Activated CD4-positive, CD25-positive, alpha-beta regulatory T cell (primary cell): Measurements from ENCODE around the gene GPI.

Source experiments
- DNase-seq, 4 experiments: peaks; one replicate each; lab custom pipeline; 2025; lab: John Stamatoyannopoulos, UW

The GPI gene

DNA sequence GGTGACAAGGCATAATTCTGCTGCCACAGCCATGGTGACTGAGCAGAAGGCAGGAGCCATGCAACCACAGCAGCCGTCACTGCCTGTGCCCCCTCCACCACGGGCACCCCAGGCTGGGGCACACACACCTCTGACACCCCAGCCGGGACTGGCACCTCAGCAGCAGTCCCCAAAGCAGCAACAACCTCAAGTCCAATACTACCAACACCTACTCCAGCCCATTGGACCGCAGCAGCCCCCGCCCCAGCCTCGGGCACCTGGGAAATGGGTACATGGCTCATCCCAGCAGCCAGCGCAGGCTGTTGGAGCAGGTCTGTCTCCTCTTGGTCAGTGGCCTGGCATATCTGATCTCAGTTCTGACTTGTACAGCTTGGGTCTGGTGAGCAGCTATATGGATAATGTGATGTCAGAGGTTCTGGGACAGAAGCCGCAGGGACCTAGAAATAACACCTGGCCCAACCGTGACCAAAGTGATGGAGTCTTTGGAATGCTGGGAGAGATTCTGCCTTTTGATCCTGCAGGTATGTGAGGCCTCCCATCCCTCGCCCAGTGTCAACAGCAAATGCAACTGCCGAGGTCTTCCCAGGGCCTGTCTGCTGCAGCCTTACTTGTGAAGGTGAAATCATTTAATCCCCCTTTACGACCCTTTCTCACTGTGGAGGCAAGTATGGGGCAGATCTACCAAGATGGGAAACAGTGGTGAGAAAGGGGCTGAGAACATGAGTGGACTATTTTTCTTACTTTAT lies 22.9 kb upstream of the GPI start:
- DNase-seq: no peak

GRCh38 chr19:34343751-34344150 lies 21.2 kb upstream of the GPI start:
- no peak for DNase-seq

- peak; percentile 26 to 51 (median 30) for DNase-seq
These were observed 19.0 kb upstream of the GPI start for GRCh38 chr19:34345947-34346351.

GRCh38 chr19:34347561-34348165 lies 17.3 kb upstream of the GPI start:
- DNase-seq: no peak

DNA sequence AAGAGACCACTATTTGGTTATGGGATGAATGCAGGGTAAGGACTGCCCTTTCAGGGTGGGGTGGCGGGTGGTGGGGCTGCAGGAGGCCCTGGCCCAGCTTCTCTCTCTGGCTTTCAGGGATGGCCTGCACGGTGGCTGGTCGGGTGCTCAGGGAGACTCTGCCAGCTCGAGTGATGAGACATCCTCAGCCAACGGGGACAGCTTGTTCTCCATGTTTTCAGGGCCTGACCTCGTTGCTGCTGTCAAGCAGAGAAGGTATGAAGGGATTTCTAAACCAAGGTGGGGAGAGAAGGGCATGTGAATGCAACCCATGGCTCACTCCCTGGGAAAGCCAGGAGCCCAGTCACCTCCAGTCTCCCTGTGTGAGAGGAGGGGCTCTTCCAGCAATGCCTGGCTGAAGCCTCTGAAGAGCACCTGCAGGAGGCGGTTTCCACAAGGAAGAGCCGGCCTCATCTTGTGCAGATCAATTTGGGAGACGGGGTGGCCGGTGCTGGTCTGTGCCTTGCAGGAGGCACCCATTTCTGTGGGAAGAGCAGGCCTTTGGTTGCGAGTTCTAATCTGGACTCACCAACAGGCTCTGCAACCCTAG lies 16.0 kb upstream of the GPI start:
- no peak for DNase-seq

DNA sequence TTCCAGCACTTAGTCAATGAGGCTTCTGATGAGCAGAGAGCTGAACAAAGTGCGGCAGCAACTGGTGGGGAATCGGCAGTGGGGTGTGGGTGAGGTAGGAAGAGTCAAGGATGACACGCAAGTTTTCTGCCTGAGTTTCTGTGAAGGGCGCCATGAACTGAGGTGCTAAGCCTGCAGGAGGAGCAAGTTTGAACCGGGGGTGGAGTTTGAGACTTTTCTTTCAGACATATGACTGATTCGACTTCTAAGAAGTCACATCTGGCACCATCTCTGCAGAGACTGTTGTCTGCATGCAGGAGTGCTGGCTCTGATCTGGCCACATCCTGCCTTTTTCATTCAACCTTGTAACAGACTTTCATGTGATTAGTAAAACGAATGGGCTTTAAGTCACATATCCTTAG lies 14.8 kb upstream of the GPI start:
- DNase-seq: peak in 3 of 4 experiments; percentile 42 to 51 (median 45)

DNA sequence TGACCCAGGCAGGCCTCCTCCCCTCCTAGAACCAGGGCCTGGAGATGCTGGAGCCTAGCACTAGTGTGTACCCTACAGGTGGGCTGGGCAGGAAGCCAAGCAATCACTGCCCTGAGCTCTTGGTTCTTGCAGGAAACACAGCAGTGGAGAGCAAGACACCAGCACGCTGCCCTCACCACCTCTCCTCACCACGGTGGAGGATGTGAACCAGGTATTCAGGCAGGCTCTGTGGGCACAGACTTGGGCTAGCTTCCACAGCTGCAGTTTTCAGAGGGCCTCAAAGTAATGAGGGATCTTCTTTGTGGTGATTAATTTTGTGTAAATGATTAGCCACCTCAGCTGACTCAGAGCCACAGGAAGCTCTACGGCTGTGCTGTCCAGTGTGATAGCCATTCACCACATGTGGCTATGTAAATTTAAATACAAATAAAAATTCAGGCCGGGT lies 13.6 kb upstream of the GPI start:
- DNase-seq: no peak

DNA sequence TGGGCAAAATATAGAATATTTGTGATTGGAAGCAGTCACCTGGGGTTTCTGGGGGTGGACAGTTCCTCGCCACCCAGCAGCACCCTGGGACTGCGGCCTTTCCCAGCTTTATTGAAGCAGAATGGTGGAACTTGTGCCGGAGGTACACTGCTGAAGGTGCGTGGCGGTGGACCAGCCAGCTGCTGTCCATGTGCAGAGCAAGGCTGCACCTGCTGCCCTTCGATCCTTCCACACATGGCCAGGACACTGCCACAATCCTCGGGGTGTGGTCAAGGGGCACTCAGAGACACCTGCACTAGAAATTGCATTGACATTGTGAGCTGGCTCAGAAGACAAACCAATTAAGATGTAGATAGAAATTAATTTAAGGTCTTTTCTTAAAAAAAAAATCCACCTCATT lies 11.4 kb upstream of the GPI start:
- no peak for DNase-seq

DNA sequence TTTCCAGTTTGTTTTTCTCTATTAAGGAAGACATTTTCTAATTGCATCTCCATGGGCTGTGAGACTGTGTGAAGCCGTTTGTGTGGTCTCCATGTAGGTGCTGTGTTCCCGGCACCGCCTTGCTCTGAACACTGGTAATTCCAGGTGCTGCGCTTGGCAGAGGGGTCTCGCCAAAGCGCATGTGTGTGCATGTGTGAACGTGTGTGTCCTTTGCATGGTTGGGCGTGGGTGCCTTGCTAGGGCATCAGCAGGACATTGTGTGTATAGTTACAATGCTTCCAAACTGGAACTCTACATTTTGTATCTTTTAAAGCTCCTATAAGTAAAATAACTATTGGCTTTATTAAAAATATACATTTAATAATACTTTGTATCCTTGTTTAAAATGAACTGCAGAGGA lies 9.8 kb upstream of the GPI start:
- DNase-seq: no peak

DNA sequence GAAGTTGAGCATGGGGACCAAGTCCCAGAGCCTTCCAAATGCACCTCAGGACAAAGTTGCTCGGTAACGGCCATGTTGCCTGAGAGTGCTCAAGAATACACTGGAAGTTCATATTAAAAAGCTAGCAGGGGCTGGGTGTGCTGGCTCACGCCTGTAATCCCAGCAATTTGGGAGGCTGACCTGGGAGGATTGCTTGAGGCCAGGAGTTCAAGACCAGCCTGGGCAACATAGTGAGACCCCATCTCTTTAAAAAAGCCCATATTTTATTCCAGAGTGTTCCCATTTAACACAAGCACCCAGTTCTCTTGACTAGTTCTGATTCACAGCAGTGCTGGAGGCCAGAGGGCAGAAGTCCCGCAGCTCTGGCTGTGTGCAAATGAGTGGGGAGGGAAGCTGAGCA lies 8.1 kb upstream of the GPI start:
- DNase-seq: no peak

DNA sequence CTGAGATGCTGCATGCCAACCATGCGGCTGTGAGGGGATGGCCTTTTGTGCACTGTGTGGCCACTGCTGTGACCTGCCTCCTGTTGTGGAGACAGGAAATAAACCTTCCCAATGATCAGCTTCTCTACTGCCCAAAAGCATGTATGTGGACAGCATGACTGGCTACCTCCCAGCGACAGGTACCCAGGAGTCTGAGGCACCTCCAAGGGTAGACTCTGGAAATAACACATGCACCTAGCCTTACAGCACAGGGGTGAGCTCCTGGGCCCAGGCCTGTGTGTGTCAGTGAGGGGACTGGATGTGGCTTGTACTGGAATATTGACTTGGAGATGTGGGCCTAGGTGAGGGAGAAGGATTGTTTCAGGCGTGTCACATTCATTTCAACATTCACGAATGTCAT lies 7.6 kb upstream of the GPI start:
- no peak for DNase-seq

GRCh38 chr19:34359140-34359953 lies 5.6 kb upstream of the GPI start:
- peak; percentile 91 to 99 (median 94) for DNase-seq

DNA sequence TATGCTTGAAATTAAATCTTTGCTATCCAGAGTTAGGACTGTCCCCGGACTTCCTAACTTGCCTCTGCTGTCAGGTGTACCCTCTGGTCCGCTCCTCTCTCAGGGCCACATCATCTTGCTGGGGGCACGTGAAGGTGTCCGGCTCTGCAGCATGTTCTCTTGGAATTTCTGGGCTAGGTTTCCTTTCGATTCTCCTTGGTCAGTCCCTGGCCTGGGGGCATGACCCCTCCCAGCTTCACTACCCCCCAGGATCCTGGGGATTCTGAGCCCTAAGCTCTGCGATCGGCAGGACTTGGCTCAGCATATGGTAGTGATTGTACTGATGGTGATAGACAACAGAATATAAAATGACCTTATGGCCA lies 5.1 kb upstream of the GPI start:
- no peak for DNase-seq

DNA sequence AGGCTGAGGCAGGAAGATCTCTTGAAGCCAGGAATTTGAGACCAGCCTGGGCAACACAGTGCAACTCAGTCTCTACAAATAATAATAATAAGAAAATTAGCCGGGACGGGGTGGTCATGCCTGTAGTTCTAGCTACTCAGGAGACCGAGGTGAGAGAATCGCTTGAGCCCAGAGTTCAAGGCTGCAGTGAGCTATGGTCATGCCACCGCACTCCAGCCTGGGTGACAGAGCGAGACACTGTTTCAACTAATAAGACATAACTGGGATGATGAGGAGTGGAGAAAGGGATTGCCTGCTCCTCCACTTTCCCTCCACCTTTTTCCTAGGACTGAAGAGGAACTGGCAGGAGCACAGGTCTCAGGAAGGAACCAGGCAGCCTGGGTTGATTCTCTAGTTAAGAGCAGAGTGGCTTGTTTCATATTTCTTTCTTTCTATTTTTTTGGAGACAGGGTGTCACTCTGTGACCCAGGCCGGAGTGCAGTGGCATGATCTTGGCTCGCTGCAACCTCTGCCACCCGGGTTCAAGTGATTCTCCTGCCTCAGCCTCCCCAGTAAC lies 4.6 kb upstream of the GPI start:
- no peak for DNase-seq

- DNase-seq: no peak
These were observed 2.3 kb upstream of the GPI start for GRCh38 chr19:34362679-34363069.

DNA sequence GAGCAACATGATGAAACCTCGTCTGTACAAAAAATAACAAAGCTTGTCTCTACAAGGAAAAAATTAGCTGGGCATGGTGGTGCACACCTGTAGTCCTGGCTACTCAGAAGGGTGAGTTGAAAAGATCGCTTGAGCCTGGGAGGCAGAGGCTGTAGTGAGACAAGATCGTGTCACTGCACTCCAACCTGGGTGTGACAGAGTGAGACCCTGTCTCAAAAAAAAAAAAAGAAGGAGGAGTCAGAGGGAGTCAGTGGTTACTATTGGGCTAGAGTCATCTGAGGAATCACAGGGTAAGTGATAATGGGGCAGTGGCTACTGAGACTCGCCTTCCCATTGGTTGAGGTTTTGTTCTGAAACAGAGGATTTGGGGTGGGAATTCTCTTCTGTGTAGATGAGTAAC lies 1.9 kb upstream of the GPI start:
- no peak for DNase-seq

DNA sequence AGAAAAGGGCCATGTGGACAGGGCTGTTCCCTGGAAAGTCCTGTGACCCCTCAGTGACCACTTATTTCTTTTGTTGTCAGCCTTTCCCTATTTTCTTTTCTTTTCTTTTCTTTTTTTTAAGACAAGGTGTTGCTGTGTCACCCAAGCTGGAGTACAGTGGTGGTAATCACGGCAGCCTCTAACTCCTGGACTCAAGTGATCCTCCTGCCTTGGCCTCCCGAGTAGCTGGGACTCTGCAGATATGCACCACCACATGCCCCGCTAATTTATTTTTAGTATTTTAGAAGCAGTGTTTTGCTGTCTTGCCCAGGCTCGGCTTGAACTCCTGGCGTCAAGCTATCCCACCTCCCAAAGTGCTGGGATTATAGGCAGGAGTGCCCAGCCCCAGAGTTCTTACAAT lies 1.1 kb upstream of the GPI start:
- no peak for DNase-seq

GRCh38 chr19:34364462-34364829 lies 550 bp upstream of the GPI start:
- DNase-seq: no peak

GRCh38 chr19:34365463-34366401 lies 736 bp downstream of the GPI start:
- no peak for DNase-seq

- DNase-seq: no peak
These were observed 2.0 kb downstream of the GPI start for GRCh38 chr19:34366738-34367623.
